ENCODE measurements around the gene ZNF19. TPM values are rescaled to one million over a fixed set of nuclear protein-coding genes. Genes with fewer than 3 reads are reported as not detected.

Gene ZNF19
- total RNA-seq, 1 donor from 2014 or later: 7.5 TPM

- Mint-ChIP-seq H3K4me1 (ENCODE audit: unreplicated experiment) (peaks cover 23% of the 10 kb centered on the region), H3K27ac (ENCODE audit: unreplicated experiment) (no peak overlapping the region), H3K36me3 (ENCODE audit: low read depth, unreplicated experiment) (peaks cover 12% of the 10 kb centered on the region), H3K4me3 (ENCODE audit: unreplicated experiment) (no peak overlapping the region), H3K27me3 (ENCODE audit: unreplicated experiment) (peaks cover 2% of the 10 kb centered on the region), H3K9me3 (ENCODE audit: unreplicated experiment) (no peaks in the 10 kb centered on the region)
- peak; percentile 27 for DNase-seq (ENCODE audit: low spot score)
- no peak for TF ChIP-seq CTCF (IDR thresholded peaks at IDR 0.05; ENCODE audit: unreplicated experiment)
These were observed 9.7 kb downstream of the ZNF19 start for GRCh38 chr16:71479420-71479819.

- Mint-ChIP-seq H3K9me3 (ENCODE audit: unreplicated experiment) (no peaks in the 10 kb centered on the region), H3K27me3 (ENCODE audit: unreplicated experiment) (peaks cover 2% of the 10 kb centered on the region), H3K27ac (ENCODE audit: unreplicated experiment) (no peak overlapping the region), H3K4me3 (ENCODE audit: unreplicated experiment) (no peak overlapping the region), H3K36me3 (ENCODE audit: low read depth, unreplicated experiment) (peaks cover 12% of the 10 kb centered on the region), H3K4me1 (ENCODE audit: unreplicated experiment) (peaks cover 10% of the 10 kb centered on the region)
- no peak for TF ChIP-seq CTCF (IDR thresholded peaks at IDR 0.05; ENCODE audit: unreplicated experiment)
- DNase-seq (ENCODE audit: low spot score): no peak
These were observed 12.5 kb downstream of the ZNF19 start for GRCh38 chr16:71476457-71477124.

GRCh38 chr16:71474864-71475263 is 14.3 kb downstream of the ZNF19 start:
- Mint-ChIP-seq H3K27ac (ENCODE audit: unreplicated experiment) (no peak overlapping the region), H3K4me1 (ENCODE audit: unreplicated experiment) (peaks cover 6% of the 10 kb centered on the region), H3K27me3 (ENCODE audit: unreplicated experiment) (peaks cover 2% of the 10 kb centered on the region), H3K36me3 (ENCODE audit: low read depth, unreplicated experiment) (peaks cover 12% of the 10 kb centered on the region), H3K9me3 (ENCODE audit: unreplicated experiment) (no peaks in the 10 kb centered on the region), H3K4me3 (ENCODE audit: unreplicated experiment) (no peak overlapping the region)
- TF ChIP-seq CTCF (IDR thresholded peaks at IDR 0.05; ENCODE audit: unreplicated experiment): no peak
- no peak for DNase-seq (ENCODE audit: low spot score)

- Mint-ChIP-seq H3K4me3 (ENCODE audit: unreplicated experiment) (no peak overlapping the region), H3K4me1 (ENCODE audit: unreplicated experiment) (peaks cover 6% of the 10 kb centered on the region), H3K27me3 (ENCODE audit: unreplicated experiment) (no peaks in the 10 kb centered on the region), H3K9me3 (ENCODE audit: unreplicated experiment) (no peaks in the 10 kb centered on the region), H3K36me3 (ENCODE audit: low read depth, unreplicated experiment) (peaks cover 12% of the 10 kb centered on the region), H3K27ac (ENCODE audit: unreplicated experiment) (no peak overlapping the region)
- TF ChIP-seq CTCF (IDR thresholded peaks at IDR 0.05; ENCODE audit: unreplicated experiment): no peak
- DNase-seq (ENCODE audit: low spot score): no peak
These were observed 15.2 kb downstream of the ZNF19 start for GRCh38 chr16:71473891-71474290.

GRCh38 chr16:71472931-71473330 is 16.2 kb downstream of the ZNF19 start:
- TF ChIP-seq CTCF (IDR thresholded peaks at IDR 0.05; ENCODE audit: unreplicated experiment): no peak
- Mint-ChIP-seq H3K27me3 (ENCODE audit: unreplicated experiment) (no peaks in the 10 kb centered on the region), H3K4me1 (ENCODE audit: unreplicated experiment) (no peaks in the 10 kb centered on the region), H3K4me3 (ENCODE audit: unreplicated experiment) (no peak overlapping the region), H3K36me3 (ENCODE audit: low read depth, unreplicated experiment) (peaks cover 12% of the 10 kb centered on the region), H3K27ac (ENCODE audit: unreplicated experiment) (no peak overlapping the region), H3K9me3 (ENCODE audit: unreplicated experiment) (no peaks in the 10 kb centered on the region)
- no peak for DNase-seq (ENCODE audit: low spot score)

Data from endothelial cell (in vitro differentiated cells).